GM18870 (cell line): ENCODE results near the gene NAV2.
"Not testable (repeated sequence)": the region's sequence is repeated elsewhere in the genome, so short reads cannot be mapped to it uniquely, and the experiment has no call there.

ENCODE experiments used
- ATAC-seq: cut with Tn5 transposase; IDR thresholded peaks from one replicate; pipeline ENCODE4 v1.9.1; 2021; ENCODE audit warnings: moderate library complexity; ENCODE audit not compliant: unreplicated experiment

Gene NAV2

DNA sequence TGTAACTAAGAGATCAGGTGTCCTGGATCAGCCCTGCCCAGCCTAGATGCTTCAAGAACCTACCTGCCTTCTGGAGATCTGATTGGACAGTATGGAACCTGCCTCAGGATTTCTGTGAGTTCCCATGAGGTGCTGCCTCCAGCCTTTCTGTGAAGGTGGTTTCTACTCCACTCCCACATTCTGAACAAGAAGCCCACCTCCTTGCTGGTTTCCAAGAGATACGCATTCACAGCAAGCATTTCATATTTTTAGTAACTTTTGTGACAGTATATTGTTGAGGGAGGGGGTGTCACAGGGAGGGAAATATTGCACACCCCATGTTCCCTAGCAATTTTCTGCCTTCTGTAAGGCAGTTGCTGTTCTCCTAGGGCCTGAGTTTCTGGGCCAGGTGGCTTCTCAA lies 204.4 kb downstream of the NAV2 start:
- no peak for ATAC-seq

DNA sequence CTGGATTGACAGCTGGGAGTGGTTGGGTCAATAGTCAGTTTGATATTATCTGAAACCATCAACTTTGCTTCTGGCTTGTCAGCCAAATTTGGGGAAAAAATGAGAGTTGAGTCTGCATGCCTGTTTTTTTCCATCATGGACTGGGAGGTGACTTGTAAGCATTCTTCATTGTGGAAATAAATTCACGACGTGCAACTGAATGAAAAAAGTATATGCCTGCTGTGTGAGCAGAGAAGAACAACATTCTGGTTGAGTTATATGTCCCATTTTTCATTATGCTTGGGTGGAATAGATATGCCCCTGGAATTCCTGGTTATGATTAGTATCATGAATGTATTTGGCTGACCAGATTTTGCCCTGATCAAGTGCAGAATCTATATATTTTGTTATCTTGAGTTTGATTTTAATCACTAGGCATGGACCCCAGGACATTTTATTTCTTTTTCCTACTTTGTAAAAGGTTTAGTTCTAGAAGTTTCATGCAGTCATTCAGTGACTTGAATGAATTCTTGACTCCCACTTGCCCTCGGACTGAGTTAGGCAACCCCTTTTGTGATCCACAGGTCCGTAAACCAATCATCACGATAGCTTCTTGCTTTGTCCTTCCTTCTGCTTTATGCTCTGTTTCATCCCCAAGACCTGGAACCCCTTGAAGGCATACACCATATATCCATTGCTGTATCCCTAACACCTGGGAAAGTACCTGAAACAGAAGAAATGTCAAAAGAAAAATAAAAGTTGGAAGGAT lies 205.8 kb downstream of the NAV2 start:
- no peak for ATAC-seq

DNA sequence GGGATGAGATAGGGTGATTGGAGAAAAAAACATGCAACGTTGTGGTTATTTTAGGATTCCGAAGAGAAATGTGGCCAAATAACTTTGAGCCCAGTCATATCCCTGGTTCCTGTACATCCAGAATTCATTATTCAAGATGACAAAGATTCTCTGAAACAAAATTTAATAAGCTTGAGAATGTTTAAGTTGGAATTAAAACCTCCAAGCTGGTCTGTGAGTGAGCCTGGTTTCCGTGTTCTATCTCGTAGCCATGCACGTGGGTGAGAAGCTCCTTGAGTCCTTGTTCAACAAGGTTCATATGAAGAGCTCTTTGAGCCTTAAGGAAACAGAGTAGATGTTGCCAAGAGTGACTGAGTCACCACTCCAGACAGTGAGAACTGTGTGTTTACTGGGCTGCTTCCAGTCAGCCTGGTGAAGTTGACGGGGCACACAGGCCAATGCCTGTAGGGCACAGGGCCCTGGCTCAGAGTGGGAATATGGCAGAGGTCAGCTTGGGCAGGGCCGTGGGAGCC lies 206.5 kb downstream of the NAV2 start:
- ATAC-seq = no peak

DNA sequence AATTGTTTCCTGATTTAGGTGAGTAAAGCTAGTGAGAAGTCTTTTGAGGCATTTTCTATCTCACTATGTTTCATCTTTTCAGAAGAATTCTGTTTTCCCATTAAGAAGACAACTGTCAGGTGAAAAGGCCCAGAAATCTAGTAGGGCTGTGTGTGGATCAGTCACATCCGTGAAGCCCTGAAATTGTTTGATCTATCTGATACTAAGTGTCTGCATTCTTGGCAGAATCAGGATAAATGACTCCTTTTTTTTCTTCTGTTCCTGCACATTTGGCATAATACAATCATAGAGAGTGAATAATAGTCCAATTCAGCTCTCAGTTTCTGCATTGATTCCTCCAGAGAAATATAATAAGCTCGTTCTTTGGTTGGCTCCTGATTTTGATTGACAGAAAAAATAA lies 208.3 kb downstream of the NAV2 start:
- no peak for ATAC-seq

DNA sequence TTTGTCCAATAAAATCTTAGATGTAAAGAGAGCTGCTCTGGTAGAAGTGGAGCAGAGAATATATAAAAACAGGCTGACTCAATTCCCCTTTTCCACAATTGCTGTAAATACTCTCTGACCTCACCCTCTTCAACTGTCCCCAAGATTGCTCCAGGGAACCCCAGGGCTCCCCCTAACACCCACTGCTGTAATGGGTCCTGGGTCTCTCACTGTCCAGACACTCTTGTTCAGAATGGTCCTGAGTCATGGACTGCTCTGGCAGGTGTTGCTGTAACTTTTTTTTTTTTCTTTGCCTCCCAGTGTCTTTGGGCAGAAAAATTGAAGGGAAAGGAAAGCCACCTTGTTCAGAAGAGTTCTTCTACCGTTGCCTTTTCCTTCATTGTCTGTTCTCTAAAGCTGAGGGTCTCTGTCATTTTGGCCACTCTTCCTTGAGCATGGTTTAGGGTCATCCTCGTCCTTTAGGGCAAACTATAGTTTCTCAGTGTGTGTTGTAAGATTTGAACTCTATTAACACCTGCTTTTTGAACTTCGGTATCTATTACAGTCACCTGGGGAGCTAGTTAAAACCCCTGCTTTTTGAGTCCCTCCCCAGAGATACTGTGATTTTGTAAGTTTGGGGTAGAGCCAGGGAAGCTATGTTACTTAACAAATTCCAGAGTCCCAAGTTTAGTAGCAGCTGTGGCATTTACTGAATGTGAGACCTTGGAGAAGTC lies 209.5 kb downstream of the NAV2 start:
- ATAC-seq = no peak

DNA sequence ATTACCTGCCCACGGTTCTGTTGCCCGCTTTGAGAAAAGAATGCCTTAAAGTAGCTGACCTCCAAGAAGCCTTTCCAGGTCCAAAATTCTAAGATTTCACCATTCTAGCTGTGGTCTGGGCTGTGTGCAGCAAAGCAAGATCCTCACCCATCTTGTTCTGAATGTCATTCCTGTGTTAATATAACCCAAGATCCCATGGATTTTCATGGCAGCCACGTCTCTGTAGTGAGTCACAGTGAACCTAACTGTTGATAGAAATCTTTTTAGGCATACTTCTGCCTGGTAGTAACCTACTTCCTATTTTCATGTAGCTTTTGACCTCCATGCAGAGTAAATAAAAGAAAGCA lies 210.0 kb downstream of the NAV2 start:
- ATAC-seq = no peak

DNA sequence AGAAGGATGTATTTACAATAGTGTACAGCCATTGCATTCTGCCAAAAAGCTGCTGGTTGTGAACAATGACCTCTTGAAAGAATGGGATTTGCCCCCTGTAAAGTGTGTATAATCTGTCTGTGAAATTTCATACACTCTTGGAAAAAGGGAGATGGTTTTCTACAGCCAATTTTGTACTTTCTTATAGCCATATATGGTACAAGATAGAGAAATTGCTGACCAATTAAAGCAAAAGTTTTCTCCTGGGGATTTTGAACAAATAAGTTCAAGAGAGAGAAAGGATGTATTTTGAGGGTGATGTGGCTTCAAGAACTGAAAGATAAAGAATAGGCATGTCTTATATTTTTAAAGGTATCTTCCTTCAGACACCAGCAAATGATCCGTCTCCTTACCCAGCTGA lies 211.0 kb downstream of the NAV2 start:
- no peak for ATAC-seq

DNA sequence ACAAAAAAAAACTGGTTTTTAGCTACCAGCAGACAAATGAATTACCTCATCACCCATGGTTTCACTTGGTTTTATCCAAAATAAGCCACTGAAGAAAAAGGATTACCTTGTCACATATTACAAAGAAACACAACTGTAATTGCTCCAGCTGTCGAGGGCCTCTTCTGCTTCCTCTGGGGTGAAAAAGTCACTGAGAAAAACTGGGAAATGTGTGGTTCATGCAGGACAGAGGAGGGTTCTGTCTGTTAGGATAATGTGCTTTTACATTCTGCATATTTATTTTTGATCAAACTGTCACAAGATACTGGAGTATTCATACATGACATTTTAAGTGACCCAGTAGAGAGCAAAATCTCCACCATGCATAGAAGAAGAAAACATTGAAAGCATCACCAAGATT lies 211.7 kb downstream of the NAV2 start:
- no peak for ATAC-seq

DNA sequence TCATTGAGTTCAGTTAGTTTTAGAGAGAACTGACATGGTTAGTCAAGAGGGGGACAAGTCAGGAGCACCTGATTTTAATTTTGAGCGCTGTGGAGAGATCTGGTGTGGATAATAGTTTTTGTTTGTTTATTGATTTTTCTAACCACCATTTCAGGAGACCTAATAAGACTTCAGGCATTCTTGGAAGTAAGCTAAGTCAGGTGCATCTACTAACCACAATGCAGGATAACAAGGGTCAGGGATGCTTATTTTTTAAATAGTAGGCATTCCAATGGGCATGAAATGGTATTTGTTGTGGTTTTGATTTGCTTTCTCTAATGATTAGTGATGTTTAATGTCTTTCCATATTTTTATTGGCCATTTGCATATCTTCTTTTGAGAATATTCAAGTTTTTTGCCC lies 212.1 kb downstream of the NAV2 start:
- ATAC-seq = no peak

DNA sequence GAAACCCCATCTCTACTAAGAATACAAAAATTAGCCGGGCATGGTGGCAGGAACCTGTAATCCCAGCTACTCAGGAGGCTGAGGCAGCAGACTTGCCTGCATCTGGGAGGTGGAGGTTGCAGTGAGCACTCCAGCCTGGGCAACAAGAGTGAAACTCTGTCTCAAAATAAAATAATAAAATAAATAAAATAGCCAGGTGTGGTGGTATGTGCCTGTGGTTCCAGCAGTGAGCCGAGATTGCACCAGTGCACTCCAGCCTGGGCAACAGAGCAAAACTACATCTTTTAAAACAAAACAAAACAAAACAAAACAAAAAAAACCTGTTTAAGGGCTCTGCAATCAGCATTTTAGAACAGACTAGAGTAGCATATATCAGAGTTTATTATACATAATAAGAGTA lies 214.8 kb downstream of the NAV2 start:
- not testable (repeated sequence) for ATAC-seq

DNA sequence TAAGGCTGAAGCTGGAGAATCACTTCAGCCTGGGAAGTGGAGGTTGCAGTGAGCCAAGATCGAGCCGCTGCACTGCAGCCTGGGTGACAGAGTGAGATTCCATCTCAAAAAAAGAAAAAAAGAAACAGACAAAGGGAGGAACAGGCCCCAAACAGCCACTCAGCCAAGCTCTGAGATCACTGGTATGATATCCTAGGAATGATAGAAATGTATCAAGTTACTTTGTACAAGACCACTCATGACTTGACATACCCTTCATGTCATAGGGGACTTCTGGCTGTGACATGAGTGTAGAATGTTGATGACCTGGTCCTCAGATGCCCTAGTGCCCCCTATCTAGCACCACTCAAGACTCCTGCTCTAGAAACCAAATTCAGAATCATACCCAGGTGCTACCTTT lies 216.5 kb downstream of the NAV2 start:
- no peak for ATAC-seq

DNA sequence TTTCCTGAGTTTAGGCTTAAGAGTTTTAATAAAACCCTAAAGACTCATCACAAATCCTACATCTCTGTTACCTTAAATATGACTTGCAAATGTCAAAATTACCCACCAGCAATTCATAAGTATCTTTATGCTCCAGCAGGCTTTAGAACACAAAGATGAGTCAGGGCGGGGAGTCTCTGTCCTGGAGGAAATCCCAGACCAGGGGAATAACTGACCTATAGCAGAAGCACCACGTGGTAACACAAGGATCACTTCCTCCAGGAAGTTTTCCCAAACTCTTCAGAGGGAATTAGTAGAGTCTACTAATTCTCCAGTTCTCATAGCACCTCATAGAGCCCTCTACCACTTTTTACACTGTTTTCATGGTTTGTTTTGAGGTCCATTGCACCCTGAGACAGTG lies 217.0 kb downstream of the NAV2 start:
- no peak for ATAC-seq

DNA sequence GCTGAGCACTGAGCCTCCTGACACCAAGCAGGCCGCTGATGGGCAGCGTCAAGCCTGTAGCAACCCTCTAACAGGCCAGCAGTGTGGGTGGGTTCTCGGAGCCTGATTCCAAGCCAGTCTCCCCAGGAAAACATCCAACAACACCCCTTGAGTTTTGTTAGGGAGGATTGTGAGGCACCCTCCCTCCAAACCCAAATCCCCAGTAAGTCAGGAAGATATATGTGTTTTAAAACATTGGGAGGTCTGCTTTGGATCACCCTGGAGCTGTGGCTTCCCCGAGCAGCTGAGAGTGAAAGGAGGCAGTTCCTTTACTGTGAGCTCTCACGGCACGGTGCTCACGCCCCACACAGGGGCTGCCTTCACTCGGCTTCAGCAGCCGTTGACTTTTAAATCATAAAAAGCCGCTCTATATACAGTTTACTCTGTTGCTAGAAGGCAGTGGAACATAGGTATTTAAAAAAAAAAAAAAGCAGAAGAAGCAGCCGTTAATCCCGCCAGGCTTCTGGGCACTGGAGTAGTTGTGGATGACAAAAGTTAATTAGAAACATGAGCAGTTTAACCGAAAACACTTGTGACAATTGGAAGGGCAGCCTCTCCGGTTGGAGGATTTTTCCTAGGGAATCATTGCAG lies 218.6 kb downstream of the NAV2 start:
- no peak for ATAC-seq

DNA sequence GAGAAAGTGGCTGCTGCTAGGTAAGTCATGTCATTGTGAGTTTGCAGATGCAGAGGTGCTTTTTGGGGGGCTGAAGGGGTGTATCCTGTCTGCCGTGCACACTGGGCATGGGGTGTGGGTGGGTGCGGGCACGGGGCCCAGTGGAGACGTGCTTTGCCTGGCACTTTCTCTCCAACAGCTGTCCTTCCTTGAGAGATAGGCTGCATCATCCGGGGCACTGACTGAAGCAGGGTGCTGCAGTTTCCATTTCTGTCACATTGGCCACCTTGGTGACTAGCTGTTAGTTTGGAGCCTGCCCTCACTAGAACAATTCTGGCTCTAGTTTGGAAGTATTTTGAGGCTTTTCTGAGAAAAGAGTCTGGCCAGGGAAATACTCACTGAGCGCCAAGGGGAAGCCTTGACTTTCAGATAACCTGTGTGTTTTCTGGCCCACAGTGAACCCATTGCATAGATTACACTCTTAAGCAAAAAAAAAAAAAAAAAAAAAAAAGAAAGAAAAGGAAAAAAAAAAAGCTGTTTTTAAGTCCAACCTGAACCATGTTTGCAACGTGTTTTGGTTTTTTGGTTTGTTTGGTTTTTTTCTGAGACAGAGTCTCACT lies 219.2 kb downstream of the NAV2 start:
- no peak for ATAC-seq

DNA sequence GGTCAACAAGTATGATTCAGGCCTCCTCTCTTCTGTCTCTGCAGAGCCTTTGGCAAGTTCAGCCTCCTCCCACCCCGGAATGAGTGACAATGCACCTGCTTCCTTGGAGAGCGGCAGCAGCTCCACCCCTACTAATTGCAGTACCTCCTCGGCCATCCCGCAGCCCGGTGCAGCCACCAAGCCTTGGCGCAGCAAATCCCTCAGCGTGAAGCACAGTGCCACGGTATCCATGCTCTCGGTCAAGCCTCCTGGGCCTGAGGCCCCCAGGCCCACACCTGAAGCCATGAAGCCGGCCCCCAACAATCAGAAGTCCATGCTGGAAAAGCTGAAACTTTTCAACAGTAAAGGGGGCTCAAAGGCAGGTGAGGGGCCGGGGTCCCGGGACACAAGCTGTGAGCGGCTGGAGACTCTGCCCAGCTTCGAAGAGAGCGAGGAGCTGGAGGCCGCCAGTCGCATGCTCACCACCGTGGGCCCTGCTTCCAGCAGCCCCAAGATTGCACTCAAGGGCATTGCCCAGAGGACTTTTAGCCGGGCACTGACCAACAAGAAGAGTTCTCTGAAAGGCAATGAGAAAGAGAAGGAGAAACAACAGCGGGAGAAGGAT lies 220.6 kb downstream of the NAV2 start:
- no peak for ATAC-seq

DNA sequence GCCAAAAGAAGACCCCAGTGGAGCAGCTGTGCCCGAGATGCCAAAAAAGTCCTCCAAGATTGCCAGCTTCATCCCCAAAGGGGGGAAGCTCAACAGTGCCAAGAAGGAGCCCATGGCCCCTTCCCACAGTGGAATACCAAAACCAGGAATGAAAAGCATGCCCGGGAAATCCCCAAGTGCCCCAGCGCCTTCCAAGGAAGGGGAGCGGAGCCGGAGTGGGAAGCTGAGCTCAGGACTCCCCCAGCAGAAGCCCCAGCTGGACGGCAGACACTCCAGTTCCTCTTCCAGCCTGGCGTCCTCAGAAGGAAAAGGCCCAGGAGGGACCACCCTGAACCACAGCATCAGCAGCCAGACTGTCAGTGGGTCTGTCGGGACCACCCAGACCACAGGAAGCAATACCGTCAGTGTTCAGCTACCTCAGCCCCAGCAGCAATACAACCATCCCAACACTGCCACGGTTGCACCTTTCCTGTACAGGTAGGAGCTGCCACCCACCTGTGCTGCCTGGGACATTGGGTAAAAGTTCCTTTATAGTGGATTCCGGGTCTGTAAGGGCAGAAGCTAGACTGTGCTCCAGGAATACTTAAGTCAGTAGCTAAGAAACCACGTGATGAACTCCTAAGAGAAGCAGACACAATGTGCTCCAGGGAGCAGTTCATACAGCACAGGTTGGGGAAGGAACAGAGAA lies 221.3 kb downstream of the NAV2 start:
- ATAC-seq = no peak

DNA sequence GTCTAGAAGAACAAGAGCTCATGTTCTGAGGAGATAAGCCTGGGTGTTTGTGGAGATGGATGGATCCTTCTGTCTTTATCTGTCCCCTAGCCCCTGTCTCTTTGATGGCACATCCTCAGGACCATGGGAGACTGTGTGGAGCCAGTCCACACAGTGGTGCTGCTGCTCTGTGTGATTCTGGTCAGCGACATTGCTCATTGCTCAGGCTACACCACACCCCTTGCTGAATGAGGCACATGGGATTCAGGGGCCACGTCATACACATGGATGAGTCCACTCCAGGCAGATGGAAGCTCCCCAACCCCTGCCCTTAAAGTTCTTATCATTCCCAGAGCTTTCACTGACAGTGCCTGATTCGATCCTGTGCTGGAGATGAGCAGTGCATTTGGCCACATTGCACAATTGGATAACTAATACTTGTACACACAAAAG lies 222.2 kb downstream of the NAV2 start:
- no peak for ATAC-seq

DNA sequence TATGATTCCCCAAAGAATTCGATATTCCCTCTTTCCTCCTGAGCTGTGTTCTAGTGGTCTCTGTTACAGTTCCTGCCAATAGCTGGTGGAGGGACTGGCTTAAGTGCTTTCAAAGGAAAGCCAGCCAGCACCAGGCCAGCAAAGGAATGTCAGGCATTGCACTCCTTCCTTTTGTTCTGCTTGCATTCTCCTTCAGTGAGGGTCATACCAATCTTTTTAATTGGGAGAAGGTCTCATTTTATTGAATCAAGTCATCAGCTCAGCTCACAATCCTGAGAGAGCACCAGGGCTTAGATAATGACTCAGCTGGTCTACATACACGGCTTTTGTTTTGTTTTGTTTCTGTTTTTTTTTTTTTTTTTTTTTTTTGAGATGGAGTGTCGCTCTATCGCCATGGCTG lies 222.9 kb downstream of the NAV2 start:
- no peak for ATAC-seq

DNA sequence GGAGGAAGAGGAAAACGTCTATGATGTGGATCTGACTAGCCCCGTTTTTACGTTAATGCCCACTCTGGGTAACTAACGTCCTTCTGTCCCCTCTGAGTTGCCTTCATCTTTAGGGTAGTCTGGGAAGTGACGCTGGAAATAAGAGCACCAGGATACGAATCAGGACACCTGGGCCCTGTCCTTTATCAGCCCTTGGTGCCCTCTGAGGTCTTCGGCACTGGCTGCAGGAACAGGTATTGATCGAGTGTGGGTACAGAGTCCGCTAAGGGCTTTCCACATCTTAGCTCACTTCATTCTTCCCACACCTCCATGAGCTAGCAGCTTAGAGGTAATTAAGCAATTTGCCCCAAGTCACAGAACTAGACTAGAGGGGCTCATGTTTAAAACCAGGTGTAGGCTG lies 223.8 kb downstream of the NAV2 start:
- no peak for ATAC-seq

DNA sequence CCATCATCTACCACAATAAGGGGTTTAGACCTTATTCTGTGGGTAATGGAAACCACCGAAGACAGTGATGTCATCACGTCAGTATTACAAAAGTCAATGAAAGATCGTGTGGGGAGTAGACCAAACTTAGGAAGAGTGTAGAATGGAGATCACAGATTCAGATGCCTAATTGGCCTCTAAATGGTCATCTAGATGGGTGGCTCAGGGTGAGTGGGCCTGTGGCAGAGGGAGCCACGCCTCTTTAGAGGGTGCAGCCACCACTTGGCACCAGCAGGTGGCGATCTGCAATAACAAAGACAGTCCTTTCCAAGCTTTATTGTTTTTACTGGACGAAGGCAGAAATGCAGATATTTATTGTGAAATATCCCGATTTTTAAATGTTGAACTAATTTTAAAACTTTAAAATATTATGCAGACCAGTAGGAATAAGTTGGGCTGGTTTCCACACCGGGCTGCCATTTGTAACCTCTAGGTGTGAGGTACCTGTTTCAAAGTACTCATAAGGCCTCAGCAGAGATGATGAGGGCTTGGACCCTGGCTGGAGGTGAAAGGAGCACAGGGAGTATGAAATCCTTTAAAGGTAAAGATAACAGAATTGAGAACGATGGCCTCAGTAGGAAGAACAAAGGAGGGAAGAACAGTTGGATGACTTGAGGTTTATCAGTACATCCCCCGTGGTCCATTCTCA lies 225.7 kb downstream of the NAV2 start:
- ATAC-seq = no peak
